ENCODE data around the gene ADAMTS6.
"Not testable (repeated sequence)": the region's sequence is repeated elsewhere in the genome, so short reads cannot be mapped to it uniquely, and the experiment has no call there.

The ADAMTS6 gene

DNA sequence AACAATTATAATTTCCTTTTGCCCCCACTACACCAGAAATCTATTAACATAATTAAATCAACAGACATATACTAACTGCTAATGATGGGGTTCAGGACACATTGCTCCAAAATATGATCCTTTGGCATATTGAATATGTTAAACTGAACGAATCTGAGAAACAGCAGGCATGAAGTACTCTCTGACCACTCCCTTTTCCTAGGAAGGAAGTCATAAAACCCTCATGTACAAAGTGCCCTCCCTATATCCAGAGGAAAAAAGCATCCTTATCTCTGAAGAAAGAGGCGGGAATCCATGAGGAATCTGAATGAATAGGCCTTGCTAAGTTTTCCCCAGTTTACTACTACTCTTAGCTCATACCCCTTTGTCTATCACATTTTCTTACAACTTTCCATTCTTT lies 67.9 kb downstream of the ADAMTS6 start:
- Histone ChIP-seq H3K27me3 (ENCODE audit: control insufficient read depth, insufficient read depth, low read length) (no peaks in the 10 kb centered on the region), H3K27ac (ENCODE audit: low read length) (no peak overlapping the region), H3K4me3 (ENCODE audit: low read length) (no peak overlapping the region), H3K9me3 (ENCODE audit: control insufficient read depth, low read depth, low read length) (peaks cover 5% of the 10 kb centered on the region), H3K9ac (ENCODE audit: low read length) (no peak overlapping the region), H3K36me3 (ENCODE audit: control insufficient read depth, low read depth, low read length) (no peaks in the 10 kb centered on the region), H3K4me1 (ENCODE audit: control insufficient read depth, low read depth, low read length) (no peaks in the 10 kb centered on the region)

DNA sequence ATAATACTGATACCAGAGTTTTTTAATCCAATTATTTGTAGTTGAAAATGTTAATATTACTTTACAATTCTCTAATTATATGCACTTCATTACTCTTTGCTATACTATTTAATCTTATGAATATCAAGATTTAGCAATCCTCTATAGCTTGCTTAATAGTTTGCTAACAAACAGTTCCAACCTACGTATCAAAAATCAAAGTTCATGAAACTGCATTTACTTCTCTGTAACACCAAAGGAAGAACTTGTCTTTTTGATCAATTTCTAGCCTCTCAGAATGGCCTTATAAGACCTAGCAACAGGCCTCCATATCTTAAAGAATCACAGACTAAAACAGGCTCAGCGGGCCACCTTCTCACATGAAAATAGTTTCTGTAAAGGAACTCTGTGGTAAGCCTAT lies 68.9 kb downstream of the ADAMTS6 start:
- Histone ChIP-seq H3K36me3 (ENCODE audit: control insufficient read depth, low read depth, low read length) (no peaks in the 10 kb centered on the region), H3K27ac (ENCODE audit: low read length) (no peak overlapping the region), H3K4me1 (ENCODE audit: control insufficient read depth, low read depth, low read length) (no peaks in the 10 kb centered on the region), H3K9ac (ENCODE audit: low read length) (no peak overlapping the region), H3K27me3 (ENCODE audit: control insufficient read depth, insufficient read depth, low read length) (no peaks in the 10 kb centered on the region), H3K9me3 (ENCODE audit: control insufficient read depth, low read depth, low read length) (peaks cover under 1% of the 10 kb centered on the region), H3K4me3 (ENCODE audit: low read length) (no peak overlapping the region)

DNA sequence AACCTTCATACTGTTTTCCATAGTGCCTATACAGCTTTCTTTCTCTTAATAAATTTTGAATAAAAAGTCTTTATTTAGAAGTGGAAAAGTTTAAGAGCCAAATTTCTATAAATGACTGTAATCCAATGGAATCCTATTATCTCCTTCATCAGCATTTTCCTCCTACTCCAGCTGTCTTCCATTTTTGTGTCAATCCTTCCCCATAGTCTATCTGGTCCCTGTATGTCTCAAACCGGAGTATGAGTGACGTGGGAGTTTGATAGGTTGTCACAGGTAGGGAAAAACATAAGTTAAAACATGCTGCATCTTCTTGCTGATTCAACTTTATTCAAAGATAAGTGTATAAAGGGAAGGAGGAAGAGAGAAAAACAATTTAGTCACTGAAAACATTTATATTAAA lies 70.4 kb downstream of the ADAMTS6 start:
- no peaks in the 10 kb centered on the region for H3K27me3 ChIP-seq (ENCODE audit: control insufficient read depth, insufficient read depth, low read length)
- H3K36me3 ChIP-seq (ENCODE audit: control insufficient read depth, low read depth, low read length): no peaks in the 10 kb centered on the region
- no peak overlapping the region for H3K27ac ChIP-seq (ENCODE audit: low read length)
- H3K4me1 ChIP-seq (ENCODE audit: control insufficient read depth, low read depth, low read length): no peaks in the 10 kb centered on the region
- no peaks in the 10 kb centered on the region for H3K9me3 ChIP-seq (ENCODE audit: control insufficient read depth, low read depth, low read length)
- H3K4me3 ChIP-seq (ENCODE audit: low read length): no peak overlapping the region
- H3K9ac ChIP-seq (ENCODE audit: low read length): no peak overlapping the region

DNA sequence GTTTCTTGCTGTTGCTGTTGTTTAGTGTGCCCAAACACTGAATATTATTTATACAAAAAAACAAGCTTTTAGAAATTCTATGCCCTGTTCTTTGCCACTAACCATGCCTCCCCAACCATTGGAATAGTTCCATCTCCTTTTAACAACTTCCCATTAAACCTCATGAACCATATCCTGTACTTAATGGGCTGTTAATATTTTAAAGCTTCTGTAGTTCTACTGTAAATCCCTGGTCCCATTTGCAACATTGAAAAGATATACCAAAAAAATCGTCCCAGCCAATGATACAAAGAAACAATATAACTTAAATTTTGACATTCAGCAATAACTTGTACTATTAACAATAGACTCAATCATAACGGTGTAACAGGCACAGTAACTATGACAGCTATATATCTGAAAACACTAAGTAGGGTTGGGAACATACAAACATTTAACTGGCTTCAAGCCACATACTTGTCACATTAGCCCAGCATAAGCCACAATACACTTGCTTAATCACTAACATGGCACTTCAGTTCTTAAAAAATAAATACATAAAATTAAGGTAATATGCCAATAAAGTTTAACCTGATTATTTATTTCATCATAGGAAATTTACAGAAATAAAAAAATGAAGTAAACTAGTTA lies 86.1 kb downstream of the ADAMTS6 start:
- H3K27me3 ChIP-seq (ENCODE audit: control insufficient read depth, insufficient read depth, low read length): no peaks in the 10 kb centered on the region
- H3K27ac ChIP-seq (ENCODE audit: low read length): no peak overlapping the region
- no peak overlapping the region for H3K4me3 ChIP-seq (ENCODE audit: low read length)
- no peaks in the 10 kb centered on the region for H3K36me3 ChIP-seq (ENCODE audit: control insufficient read depth, low read depth, low read length)
- no peaks in the 10 kb centered on the region for H3K4me1 ChIP-seq (ENCODE audit: control insufficient read depth, low read depth, low read length)
- no peak overlapping the region for H3K9ac ChIP-seq (ENCODE audit: low read length)
- no peaks in the 10 kb centered on the region for H3K9me3 ChIP-seq (ENCODE audit: control insufficient read depth, low read depth, low read length)

DNA sequence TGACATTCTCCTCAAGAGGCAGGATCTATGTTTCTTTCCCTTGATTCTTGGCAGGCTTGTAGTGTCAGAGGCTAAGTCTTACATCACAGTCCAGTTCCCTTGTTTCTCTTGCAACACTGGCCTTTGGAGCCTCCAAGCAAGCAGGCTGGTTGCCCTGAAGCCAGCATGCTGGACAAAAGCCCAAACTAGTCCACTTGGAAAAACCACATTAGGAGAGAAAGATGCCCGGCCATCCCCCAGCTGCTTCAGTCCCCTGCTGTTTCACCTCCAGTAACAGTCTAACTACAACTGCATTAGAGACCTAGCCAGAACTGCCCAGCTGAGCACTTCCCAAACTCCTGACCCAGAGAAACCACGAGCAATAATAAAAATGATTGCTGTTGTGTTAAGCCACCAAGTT lies 87.6 kb downstream of the ADAMTS6 start:
- H3K4me1 ChIP-seq (ENCODE audit: control insufficient read depth, low read depth, low read length): no peaks in the 10 kb centered on the region
- H3K27me3 ChIP-seq (ENCODE audit: control insufficient read depth, insufficient read depth, low read length): no peaks in the 10 kb centered on the region
- H3K9ac ChIP-seq (ENCODE audit: low read length): no peak overlapping the region
- H3K9me3 ChIP-seq (ENCODE audit: control insufficient read depth, low read depth, low read length): no peaks in the 10 kb centered on the region
- H3K4me3 ChIP-seq (ENCODE audit: low read length): no peak overlapping the region
- no peaks in the 10 kb centered on the region for H3K36me3 ChIP-seq (ENCODE audit: control insufficient read depth, low read depth, low read length)
- H3K27ac ChIP-seq (ENCODE audit: low read length): no peak overlapping the region

DNA sequence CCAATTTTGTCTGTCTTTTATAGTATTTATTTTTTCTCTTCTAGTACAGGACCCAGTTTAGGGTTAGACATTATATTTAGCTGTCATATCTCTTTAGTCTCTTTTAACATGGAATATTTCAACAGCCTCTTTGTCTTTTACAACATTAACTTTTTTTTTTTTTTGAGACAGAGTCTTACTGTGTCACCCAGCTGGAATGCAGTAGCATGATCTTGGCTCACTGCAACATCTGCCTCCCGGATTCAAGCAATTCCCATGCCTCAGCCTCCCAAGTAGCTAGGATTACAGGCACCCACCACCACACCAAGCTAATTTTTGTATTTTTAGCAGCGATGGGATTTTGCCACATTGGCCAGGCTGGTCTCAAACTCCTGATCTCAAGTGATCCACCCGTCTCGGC lies 90.1 kb downstream of the ADAMTS6 start:
- H3K27me3 ChIP-seq (ENCODE audit: control insufficient read depth, insufficient read depth, low read length): no peaks in the 10 kb centered on the region
- H3K27ac ChIP-seq (ENCODE audit: low read length): no peak overlapping the region
- no peaks in the 10 kb centered on the region for H3K9me3 ChIP-seq (ENCODE audit: control insufficient read depth, low read depth, low read length)
- no peak overlapping the region for H3K4me3 ChIP-seq (ENCODE audit: low read length)
- H3K4me1 ChIP-seq (ENCODE audit: control insufficient read depth, low read depth, low read length): no peaks in the 10 kb centered on the region
- no peak overlapping the region for H3K9ac ChIP-seq (ENCODE audit: low read length)
- no peaks in the 10 kb centered on the region for H3K36me3 ChIP-seq (ENCODE audit: control insufficient read depth, low read depth, low read length)

DNA sequence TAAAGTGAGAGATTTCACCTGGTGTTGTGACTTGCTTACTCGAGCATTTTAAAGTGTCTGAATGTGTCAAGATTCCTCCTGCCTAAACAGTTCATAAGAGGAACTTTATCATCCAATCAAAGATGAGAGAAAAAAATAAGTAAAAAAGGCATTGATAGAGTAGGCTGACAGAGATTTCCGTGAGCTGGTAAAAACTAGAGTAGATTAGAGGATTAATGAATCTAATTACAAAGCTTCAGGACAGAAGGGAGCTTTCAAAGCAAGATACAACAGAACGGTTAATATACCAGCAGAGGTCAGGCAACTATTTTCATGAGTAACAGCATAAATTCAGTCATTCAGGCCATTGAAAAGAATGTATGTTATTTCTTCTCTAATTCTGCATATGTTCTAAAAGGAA lies 91.5 kb downstream of the ADAMTS6 start:
- Histone ChIP-seq H3K9ac (ENCODE audit: low read length) (no peak overlapping the region), H3K9me3 (ENCODE audit: control insufficient read depth, low read depth, low read length) (no peaks in the 10 kb centered on the region), H3K27ac (ENCODE audit: low read length) (no peak overlapping the region), H3K4me3 (ENCODE audit: low read length) (no peak overlapping the region), H3K4me1 (ENCODE audit: control insufficient read depth, low read depth, low read length) (no peaks in the 10 kb centered on the region), H3K27me3 (ENCODE audit: control insufficient read depth, insufficient read depth, low read length) (no peaks in the 10 kb centered on the region), H3K36me3 (ENCODE audit: control insufficient read depth, low read depth, low read length) (no peaks in the 10 kb centered on the region)

DNA sequence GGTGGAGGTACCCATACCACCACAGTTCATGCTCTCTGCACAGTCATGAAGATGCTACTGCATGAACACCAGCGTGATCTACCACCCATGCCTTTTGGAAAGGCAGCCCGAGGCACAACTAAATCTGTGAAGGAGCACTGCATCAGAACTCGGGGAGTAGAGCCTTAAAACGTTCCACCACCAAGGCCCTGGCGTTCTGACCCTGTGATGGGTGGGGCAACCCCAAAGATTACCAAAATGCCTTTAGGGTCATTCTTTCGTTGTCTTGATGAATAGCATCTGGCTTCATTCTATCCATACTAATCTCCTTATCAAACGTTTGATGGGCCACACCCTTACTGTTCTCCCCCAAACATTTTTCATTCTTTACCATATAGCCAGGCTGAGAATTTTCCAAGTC lies 97.9 kb downstream of the ADAMTS6 start:
- Histone ChIP-seq H3K9me3 (ENCODE audit: control insufficient read depth, low read depth, low read length) (no peaks in the 10 kb centered on the region), H3K27ac (ENCODE audit: low read length) (no peak overlapping the region), H3K9ac (ENCODE audit: low read length) (no peak overlapping the region), H3K27me3 (ENCODE audit: control insufficient read depth, insufficient read depth, low read length) (no peaks in the 10 kb centered on the region), H3K4me3 (ENCODE audit: low read length) (no peak overlapping the region), H3K4me1 (ENCODE audit: control insufficient read depth, low read depth, low read length) (no peaks in the 10 kb centered on the region), H3K36me3 (ENCODE audit: control insufficient read depth, low read depth, low read length) (no peaks in the 10 kb centered on the region)

DNA sequence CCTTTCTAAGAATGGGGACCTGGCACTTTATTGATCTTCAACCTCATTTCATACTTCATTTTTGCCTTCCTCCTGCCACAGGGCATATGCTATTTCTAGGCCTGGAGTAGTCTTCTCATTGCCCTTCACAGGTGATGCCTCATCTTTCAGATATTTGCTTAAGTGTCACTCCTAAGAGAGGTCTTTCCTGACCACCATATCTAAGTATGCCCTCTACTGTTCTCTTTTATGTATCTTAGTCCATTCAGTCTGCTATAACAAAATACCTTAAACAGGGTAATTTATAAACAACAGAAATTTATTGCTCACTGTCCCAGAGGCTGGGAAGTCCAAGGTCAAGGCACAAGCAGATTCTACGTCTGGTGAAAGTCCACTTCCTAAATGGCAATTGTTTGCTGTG lies 99.1 kb downstream of the ADAMTS6 start:
- no peaks in the 10 kb centered on the region for H3K36me3 ChIP-seq (ENCODE audit: control insufficient read depth, low read depth, low read length)
- H3K27me3 ChIP-seq (ENCODE audit: control insufficient read depth, insufficient read depth, low read length): no peaks in the 10 kb centered on the region
- no peak overlapping the region for H3K9ac ChIP-seq (ENCODE audit: low read length)
- H3K9me3 ChIP-seq (ENCODE audit: control insufficient read depth, low read depth, low read length): no peaks in the 10 kb centered on the region
- no peak overlapping the region for H3K27ac ChIP-seq (ENCODE audit: low read length)
- H3K4me3 ChIP-seq (ENCODE audit: low read length): no peak overlapping the region
- H3K4me1 ChIP-seq (ENCODE audit: control insufficient read depth, low read depth, low read length): no peaks in the 10 kb centered on the region

DNA sequence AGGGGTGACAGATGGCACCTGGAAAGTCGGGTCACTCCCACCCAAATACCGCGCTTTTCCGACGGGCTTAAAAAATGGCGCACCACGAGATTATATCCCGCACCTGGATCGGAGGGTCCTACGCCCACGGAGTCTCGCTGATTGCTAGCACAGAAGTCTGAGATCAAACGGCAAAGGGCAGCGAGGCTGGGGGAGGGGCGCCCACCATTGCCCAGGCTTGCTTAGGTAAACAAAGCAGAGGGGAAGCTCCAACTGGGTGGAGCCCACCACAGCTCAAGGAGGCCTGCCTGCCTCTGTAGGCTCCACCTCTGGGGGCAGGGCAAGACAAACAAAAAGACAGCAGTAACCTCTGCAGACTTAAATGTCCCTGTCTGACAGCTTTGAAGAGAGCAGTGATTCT lies 111.2 kb downstream of the ADAMTS6 start:
- not testable (repeated sequence) for H3K9ac ChIP-seq (ENCODE audit: low read length); H3K27ac ChIP-seq (ENCODE audit: low read length); H3K4me1 ChIP-seq (ENCODE audit: control insufficient read depth, low read depth, low read length); H3K36me3 ChIP-seq (ENCODE audit: control insufficient read depth, low read depth, low read length); H3K9me3 ChIP-seq (ENCODE audit: control insufficient read depth, low read depth, low read length); H3K27me3 ChIP-seq (ENCODE audit: control insufficient read depth, insufficient read depth, low read length); H3K4me3 ChIP-seq (ENCODE audit: low read length)

DNA sequence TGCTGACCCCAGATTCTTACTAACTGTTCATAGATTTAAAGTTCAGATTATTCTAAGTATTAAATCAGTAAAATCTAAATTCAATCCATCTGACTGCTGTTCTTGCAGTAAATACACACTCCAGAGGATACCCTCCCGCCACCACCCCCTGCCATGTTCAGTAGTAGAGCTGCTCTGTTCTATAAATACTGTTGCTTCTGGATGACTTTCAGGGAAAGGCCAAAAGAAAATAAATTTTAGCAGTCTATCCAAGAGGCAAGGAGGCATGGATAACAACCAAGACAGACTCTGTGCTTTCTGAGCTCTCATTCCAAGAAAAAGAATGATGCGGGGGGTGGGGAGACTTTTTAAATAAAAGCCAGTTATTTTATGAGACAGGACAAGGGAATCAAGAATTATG lies 115.1 kb downstream of the ADAMTS6 start:
- Histone ChIP-seq H3K27me3 (ENCODE audit: control insufficient read depth, insufficient read depth, low read length) (no peaks in the 10 kb centered on the region), H3K9ac (ENCODE audit: low read length) (no peak overlapping the region), H3K36me3 (ENCODE audit: control insufficient read depth, low read depth, low read length) (no peaks in the 10 kb centered on the region), H3K4me1 (ENCODE audit: control insufficient read depth, low read depth, low read length) (peaks cover 12% of the 10 kb centered on the region), H3K9me3 (ENCODE audit: control insufficient read depth, low read depth, low read length) (no peaks in the 10 kb centered on the region), H3K27ac (ENCODE audit: low read length) (no peak overlapping the region), H3K4me3 (ENCODE audit: low read length) (no peak overlapping the region)

DNA sequence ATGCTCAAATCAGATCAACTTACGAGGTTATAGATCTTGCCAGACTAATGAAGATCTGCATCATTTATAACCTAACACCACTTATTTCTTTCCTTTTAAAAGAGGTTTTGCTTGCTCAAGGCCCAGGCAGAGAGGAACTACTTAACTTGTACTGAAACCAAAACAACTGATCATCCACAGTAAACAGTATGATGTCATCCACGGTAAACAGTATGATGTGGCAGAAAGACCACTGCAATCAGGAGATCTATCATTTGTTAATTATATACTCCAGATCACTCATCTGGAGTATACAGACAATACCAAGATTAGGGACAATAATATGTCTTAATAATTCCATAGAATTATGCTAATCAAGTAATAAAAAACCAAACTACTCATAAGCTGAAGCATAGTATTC lies 116.8 kb downstream of the ADAMTS6 start:
- Histone ChIP-seq H3K27me3 (ENCODE audit: control insufficient read depth, insufficient read depth, low read length) (no peaks in the 10 kb centered on the region), H3K4me1 (ENCODE audit: control insufficient read depth, low read depth, low read length) (peaks cover 12% of the 10 kb centered on the region), H3K9ac (ENCODE audit: low read length) (no peak overlapping the region), H3K4me3 (ENCODE audit: low read length) (no peak overlapping the region), H3K36me3 (ENCODE audit: control insufficient read depth, low read depth, low read length) (no peaks in the 10 kb centered on the region), H3K27ac (ENCODE audit: low read length) (no peak overlapping the region), H3K9me3 (ENCODE audit: control insufficient read depth, low read depth, low read length) (no peaks in the 10 kb centered on the region)
